Measurements from ENCODE around the gene KIAA2012. TPM values are rescaled to one million over a fixed set of nuclear protein-coding genes. Genes with fewer than 3 reads are reported as not detected.

Gene KIAA2012
- total and polyA plus RNA-seq, 2 of the 8 experiments (the other 6 are each of a cell fraction or from before 2014, with no cell fraction given), result not detected

GRCh38 chr2:202079310-202079709 is 6.3 kb downstream of the KIAA2012 start (continued):
- no peak for TF ChIP-seq ATF2 (IDR thresholded peaks at IDR 0.05; ENCODE audit: low read length)
- TF ChIP-seq ZNF274 (IDR thresholded peaks at IDR 0.05; ENCODE audit: borderline replicate concordance, extremely low read depth, low read length), result no peak

All from H1 (cell line).